T-helper 22 cell (primary cell): Measurements from ENCODE around the gene TEX29.

Source experiments
- DNase-seq: peaks from one replicate; pipeline ENCODE4 v3.0.0-alpha.2; 2020; ENCODE audit warnings: low read depth

Gene TEX29

DNA sequence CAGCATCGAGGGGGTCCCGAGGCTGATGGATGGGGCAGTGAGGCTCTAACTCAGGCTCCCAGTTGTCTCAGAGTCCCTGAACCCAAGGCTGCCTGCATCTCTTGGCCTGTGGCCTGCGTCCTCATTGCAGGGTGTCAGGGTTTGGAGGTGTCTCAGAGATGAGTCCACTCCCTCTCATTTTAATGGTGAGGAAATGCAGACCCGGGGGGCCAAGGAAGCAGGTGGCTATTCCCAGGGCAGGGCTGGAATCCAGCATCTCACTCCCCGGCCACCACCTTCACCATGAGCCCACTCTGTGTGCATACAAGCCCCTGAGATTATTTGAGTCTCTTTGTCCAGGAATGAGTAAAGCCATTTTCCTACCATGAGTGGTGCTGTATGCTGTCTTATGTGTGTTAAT, 21.4 kb downstream of the TEX29 start:
- no peak for DNase-seq

DNA sequence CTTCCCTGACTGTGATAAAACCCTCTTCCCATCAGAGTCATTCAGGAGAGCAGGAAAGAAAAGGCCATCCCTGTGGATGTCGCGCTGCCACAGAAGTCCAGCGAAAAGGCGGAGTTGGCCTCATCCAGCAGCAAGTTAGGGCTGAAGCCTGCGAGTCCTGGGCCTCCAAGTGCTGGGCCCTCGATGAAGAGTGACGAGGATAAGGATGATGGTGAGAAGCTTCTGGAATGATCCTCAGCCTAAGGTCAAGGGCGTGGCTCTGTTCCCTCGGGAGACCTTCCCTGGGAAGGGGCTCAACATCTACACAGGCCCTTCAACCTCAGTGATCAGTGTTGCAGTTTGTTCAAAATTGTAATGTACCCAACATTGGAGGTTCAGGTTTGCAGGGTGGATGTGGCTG, 22.3 kb downstream of the TEX29 start:
- DNase-seq = no peak

DNA sequence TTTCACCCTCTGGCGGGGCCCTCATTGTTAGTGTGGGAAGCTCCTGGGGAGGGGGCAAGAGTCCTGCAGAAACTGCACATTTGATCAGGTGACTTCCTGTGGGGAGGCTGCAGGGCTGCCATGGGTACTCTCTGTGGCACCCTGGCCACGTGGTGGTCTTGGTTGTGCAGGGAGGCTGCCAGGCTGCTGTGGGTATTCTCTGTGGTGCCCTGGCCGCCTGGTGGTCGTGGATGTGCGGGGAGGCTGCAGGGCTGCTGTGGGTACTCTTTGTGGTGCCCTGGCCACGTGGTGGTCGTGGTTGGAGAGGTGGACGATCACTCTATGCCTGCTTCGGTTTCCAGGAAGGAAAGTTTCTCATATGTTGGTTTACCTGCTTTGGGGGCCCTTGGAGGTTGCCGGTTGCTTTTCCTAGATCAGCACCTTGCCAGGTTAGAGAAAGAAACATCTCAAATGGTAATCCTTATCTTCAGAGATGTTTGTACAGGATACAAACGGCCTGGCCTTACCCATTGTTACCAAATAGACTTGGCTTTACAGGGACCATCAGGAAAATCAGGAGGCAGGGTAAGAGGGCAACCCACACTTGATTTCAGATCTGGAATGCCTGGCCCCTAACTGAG, 22.9 kb downstream of the TEX29 start:
- no peak for DNase-seq

DNA sequence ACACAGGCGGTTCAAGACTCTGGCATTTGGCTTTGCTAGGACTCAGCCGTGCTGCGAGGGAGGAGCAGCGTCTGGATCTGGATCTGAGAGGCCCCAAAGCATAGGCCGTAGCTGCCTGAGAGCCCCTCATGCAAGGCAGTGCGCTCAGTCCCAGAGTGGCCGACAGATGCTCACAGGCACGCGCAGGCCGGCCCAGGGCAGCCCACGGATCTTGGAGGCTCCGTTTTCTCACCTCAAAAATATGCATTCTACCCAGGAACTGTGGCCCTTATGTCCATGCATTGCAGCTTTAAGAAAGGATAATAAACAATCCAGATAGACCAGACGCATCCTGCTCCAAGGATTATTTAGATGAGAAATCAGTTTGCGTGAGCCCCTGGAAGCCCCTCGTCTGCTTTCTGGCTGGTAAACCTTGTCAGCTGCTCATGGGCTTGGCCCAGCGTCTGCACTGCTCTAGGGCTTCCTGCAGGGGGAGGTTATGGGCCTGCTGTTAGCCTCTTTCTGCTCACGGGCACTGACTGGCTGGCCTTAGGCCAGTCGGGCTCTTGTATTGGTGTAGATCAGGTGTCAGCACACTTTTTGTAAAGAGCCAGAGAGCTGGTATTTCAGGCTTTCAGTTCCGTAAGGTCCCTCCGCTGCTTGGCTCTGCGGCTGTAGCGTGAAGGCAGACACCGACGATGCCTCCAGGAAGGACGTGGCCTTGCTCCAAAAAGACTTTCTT, 24.2 kb downstream of the TEX29 start:
- no peak for DNase-seq

DNA sequence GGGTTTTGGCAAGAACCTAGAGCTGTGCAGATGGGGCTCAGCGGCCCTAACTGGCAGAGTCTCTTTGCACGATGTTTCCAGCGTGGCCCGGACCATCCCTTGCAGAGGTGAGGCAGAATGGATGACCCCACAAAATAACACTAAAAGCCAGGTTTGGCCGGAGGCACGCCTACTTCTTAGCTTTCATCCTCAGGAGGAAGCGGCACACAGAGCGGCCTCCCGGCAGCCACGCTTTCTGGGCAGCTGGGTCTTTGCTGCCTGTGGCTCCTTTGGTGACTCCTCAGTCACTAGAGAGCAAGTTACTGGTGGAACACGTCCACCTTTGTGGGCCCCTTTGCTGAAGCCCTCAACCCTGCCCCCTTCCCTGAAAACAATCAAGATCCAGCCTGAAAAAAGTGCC, 25.2 kb downstream of the TEX29 start:
- no peak for DNase-seq

DNA sequence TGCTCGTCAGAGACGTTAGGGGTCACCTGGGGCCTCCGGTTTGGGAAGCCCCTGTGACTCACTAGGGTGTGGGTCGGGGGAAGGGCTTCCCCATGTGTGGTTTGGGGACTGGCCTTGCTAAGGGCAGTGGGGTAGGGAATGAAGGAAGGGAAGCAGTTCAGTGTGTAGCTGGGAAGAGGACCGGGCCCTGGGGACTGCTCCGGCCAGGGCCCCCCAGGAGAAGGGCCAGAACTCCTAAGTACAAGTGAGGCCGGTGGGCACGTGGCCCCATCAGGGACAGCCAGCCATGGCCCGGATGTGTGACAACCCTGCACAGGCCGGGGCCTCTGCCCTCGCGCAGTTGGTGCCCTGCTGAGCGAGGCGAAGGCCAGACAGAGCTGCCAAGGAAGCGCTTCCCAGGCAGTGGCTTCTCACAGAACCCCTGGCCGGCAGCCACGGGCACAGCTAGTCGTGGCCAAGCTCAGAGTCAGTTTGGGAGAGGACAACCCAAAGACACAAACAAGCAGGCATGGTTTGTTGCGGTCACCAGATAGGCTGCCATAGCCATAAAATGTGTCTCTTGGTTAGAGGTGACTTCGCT, 25.7 kb downstream of the TEX29 start:
- DNase-seq = no peak

DNA sequence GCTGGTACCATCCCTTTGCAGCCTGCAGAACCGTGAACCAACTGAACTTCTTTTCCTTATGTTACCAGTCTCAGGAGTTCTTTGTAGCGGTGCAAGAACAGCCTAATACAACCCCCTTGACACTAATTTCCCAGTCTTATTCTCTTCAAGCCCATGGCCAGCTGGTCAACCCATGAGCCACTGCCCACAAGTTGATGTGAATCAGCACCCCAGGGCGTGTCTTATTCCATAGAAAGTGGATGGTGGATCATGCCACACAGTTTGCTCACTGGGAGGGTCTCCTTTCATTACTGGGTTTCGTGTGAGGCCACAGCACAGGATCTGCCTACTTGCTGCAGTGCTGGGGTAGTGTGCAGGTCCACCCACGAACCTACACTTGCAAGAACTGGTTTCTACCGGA, 27.0 kb downstream of the TEX29 start:
- DNase-seq = no peak

DNA sequence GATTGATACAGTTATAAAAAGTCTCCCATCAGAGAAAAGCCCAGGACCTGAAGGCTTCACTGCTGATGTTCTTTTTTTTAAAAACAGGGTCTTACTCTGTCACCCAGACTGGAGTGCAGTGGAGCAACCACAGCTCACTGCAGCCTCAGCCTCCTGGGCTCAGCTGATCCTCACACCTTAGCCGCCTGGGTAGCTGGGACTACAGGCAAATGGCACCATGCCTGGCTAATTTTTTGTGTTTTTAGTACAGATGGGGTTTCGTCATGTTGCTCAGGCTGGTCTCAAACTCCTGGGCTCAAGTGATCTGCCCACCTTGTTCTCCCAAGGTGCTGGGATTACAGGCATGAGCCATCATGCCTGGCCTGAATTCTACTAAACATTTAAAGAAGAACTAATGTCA, 33.1 kb downstream of the TEX29 start:
- no peak for DNase-seq

DNA sequence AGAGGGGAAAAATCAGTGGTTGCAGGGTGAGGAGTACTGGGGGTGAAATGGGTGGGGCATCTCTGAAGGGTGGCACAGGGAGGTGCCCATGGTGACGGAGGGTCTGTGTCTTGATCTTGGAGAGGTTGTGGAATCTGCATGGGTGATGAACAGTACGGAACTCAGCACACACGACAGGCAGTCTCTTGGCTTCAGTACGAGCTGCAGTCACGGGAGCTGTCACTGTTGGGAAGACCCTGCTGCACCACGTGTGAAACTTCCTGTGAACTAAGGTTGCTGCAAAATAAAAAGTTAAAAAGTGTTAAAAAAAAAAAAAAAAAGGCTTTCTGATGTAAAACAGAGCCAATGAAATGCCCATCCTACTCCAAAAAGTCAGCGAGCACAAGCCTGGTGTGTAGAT, 34.3 kb downstream of the TEX29 start:
- no peak for DNase-seq

DNA sequence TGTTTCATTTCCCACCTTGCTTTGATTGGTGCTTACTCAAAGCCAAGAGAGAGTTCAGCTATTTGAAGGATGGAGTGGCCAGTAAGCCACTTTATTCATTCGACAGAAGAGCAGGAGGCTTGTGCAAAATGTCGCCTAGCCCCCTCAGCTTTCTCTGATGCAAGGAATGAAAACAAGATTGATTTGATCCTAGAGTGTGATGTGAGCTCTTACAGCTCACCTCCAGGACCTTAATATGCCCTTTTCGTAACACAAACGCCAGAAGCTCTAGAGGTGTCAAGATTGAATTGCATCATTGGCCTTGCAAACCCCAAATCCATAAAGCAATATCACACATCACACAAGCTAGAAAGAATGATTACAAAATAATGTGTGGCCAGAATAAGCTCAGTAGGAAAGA, 36.4 kb downstream of the TEX29 start:
- DNase-seq = no peak

DNA sequence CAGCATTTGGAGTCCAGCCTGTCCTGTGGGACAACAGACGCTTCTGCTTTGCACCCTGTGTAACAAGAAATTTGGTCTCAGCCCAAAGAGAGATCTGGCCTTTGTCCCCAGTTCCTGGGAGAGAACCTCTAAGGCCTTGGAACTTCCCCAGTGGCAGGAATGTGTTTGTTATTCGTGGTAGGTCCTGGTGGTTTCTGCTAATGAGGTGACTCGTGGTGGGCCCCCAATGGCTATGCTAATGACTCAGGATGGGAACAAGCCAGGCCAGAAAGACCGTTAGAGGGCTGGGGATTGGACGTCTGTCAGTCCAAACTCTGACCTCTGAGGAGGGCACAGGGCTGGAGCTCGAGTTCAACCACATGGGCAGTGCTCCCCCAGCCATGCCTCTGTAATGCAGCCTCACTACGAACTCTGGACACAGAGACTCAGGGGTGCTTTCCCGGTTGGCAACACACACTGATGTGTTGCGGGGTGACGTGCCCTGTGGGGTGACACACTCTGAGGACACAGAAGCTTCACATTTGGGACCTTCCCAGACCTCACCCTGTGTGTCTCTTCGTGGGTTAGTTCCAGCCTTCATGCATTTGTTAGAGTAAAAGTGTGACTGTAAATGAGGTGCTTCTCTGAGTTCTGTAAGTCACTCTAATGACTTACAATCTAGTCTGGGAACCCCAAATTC, 38.9 kb downstream of the TEX29 start:
- DNase-seq = no peak

DNA sequence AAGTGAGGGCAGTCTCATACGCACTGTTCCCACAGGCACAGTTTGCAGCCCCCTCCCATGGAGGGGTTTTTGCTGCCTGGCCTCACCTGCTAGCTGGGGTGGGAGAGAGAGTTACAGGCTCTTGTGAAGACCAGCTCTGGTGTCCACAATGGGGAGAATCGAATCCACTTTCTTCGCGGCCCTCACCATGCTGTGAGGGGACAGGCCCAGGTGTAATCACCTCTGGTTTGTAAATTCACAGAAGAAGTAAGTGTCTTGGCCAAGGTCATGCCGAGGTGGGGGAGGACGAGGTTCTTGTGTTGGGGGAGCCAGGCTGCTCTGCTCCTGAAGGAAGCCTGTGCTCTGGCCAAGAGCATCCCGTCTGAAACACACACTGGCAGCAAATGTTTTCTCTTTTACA, 39.5 kb downstream of the TEX29 start:
- DNase-seq = no peak

DNA sequence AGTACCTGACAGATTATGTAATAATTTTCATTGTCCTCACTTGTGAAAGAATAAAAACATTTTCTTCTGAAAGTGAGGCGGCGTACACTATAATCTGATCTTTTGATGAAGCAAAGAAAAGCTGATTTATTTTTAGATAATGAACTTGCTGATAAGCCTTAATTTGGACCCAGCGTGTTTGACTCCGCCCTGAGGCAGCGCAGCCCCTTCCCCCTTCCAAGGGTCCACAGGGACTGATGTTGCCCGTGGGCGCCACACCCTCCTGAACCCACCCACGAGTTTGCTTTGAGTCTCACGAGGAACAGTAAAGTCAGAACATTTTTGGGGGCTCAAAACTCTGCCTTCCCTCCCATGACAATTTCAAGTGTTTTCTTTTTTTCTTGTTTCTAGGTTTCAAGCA, 40.0 kb downstream of the TEX29 start:
- no peak for DNase-seq

DNA sequence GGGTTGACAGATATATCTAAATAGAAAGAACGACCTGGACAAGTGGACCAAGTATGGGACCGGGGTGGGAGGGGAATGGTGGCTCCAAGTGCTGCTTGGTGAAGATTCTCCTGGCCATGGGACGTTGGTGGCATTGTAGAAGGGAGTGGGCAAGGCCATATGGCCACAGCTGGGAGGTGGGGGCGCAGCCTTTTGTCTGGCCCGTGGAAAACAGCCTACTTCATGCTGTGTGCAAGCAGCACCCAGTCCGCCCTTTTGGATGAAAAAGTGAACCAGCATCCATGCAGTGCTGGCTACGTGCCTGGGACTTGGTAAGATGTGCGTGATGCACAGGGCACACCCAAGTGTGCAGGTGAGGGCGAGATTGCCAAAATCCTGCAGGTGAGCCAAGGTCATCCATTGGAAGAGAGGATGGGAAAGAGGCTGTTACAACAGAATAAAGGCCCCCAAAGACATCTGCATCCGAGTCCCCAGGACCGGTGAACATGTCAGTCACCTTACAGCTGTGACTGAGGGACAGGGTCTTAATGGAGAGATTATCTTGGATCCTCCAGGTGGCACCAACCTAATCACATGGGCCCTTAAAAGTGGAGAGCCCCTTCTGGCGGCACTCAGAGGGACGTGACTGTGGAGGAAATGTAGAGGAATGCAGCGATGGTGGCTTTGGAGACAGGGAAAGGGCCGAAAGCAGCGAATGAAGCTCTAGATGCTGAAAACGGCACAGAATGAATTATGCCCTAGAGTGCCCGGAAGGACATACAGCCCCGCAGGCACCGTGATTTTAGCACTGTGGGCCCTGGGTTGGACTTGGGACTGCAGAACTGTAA, 40.8 kb downstream of the TEX29 start:
- no peak for DNase-seq

DNA sequence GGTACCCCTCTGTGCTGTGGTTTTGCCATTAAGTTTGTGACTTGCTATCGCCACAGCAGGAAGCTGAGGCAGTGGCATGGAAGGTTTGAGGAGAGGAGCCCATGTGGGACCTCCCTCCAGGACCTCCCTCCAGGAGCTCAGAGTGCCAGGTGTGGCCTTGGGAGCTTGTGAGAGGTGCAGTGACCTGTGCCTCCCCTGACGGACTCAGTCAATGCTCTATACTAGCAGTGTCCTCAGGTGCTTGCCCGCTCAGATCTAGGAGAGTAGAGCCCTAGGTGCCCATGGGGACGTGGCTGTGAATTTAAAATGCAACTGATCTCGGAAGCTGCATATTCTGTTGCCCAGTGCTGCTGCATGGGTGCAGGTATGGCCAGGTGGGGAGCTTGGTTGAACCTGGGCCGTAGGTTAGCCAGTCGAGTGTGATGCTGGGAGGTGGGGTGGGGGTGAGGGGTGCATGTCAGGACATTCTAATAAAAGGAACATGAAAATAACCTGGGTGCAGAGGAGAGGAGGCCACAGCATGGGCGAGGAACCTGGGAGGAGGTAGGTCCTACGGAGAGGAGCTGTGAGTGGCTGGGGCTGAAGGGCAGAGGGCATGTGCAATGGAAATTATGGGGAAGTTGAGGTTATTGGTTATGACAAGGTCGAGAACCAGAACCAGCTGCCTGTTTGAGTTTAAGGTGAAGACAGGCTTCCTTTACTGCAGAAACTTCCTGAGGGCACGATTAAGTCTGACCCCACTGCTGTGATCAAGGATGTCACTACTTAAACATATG, 41.6 kb downstream of the TEX29 start:
- DNase-seq = no peak

DNA sequence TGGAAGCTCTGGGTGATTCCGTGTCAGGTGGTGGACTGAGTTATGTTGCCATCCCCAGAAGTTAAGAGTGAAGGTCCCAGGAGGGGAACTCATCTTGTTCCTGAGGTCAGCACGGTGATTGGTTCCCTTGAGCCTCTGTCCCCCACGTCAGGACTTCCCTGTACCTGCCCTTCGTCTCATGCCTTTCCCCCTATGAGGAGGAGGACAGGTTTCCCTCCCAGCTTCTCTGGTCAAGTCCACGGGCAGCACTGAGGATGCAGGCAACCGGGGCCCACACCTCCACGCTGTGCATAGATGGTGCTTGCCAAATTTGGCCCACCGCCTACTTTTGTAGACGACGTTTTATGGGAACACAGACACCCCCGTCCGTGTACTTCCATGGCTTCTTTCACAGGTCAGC, 42.7 kb downstream of the TEX29 start:
- no peak for DNase-seq

DNA sequence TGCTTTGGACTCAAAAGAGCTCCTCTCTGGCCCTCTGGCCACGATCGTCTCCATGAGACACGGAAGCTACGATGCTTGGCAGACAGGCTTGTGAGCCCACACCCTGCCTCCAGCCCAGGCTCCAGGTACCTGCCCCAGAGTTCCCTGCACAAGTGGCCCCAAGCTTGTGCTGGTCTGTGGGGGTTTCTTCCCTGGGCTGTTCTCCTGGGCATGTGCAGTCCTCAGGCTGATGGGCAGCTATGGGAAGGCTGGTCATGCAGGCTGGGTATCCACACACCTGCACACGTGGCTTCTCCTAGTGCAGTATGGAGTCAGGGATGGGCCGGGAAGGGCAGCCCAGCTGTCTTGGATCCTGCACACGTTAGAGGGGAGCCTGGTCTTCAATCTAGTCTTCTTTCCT, 43.1 kb downstream of the TEX29 start:
- DNase-seq = no peak

DNA sequence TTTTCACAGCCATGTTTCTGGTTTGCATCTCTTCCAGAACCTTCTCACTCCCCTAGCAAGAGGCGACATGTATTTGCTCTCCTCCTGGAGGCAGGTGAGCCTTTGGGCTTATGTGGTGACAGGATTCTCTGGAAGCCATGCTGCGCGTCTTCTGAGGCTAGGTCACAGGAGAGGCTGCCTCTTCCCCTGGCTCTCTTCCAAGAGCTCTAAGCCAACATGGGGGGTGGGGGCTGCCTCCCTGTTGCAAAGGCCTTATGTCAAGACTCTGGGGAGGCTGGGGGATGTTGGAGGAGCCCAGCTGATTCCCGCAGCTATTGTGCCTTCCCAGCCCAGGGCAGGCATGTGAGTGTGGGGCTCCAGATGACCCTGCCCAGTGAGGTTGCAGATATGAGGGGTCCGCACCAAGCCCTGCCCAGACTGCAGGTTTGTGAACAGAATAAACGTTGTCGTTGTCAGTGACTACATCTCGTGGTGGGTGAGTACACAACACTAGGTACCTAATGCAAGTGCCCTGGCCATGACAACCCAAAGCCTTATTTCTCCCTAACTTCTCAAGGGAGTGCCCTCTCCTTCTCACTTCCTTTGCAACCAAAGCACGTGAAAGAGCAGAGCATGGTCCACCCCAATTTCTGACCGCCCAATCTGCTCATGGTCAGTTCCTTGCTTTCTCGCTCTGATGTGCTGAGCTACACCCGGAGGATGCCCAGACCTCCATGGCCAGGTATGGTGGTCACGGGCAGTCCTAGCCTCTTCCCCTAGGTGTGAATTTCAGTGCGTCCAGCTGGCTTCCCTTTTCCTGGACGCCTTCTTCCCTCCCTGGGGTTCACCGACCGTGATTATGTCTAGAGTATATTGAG, 44.9 kb downstream of the TEX29 start:
- DNase-seq = no peak

DNA sequence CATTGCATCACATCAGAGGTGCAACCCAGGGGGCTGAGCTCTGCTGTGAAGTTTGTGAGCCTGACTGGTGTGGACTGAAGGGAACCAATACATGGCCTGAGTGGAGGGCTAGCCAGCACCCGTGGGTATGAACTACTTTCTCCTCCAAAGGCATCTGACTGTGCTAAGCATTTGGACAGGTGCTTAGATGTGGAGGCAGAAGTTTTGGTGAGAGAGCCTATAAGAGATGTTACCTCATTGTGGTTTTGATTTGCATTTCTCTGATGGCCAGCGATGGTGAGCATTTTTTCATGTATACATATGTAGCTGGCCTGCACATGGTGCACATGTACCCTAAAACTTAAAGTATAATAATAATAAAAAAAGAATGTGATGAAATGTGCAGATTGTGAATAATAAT, 46.9 kb downstream of the TEX29 start:
- no peak for DNase-seq

DNA sequence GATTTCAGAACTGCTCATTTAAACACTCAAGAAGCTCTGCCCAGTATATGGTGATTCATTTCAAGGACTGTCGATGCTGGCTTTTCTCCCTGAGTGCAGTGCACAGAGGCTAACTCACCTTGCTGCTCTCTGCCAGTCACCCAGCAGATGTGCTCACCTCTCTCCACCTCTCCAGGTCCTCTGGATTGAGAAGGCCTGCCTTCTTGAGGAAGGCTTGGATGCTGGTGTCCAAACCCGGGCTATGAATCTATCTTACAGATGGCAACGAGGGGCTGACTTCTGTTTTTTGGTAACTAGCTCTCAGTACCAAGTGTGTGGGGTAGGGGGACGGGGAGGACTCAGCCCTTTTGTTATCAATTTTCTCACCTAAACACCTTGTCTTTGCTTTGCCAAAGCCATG, 47.6 kb downstream of the TEX29 start:
- no peak for DNase-seq

DNA sequence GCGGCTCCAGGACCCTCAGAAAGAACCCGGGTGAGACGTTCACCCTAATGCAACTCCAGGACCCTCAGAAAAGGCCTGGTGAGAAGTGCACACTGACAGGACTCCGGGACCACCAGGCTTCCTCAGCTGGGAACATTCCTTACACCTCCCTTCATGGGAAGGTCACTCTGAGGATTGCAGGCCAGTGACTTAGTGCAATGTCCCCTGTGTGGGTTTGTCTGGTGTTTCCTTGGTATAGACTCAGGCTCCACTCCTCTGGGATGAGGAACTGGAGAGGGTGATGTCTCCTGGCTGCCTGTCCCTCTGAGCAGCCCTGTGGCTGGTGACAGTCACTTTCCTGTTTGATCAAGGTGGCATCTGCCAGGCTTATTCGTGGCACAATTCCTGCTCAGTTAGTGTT, 49.7 kb downstream of the TEX29 start:
- DNase-seq = no peak
